Keratinocyte (primary cell): Measurements from ENCODE around the gene NHERF2. TPM values are rescaled to one million over a fixed set of nuclear protein-coding genes. Genes with fewer than 3 reads are reported as not detected.

Experiments used
- DNase-seq: peaks from one replicate; pipeline ENCODE4 v3.0.0-alpha.2; 2011; ENCODE audit warnings: low read depth, missing footprints, low spot score
- FAIRE-seq: peaks from 2 replicates; lab custom pipeline; 2011; peaks lifted over from hg19 to GRCh38; lab: Jason Lieb, UNC
- H2AFZ ChIP-seq: 2 replicates; pipeline ENCODE4 v1.6.0; 2012; ENCODE audit warnings: low read length, control low read depth, inconsistent platforms; ENCODE audit not compliant: control insufficient read depth
- H3K27ac ChIP-seq: 2 replicates; pipeline ENCODE4 v1.5.1; 2011; ENCODE audit warnings: low read length; ENCODE audit not compliant: control insufficient read depth, insufficient read depth
- H3K27me3 ChIP-seq: 3 replicates; pipeline ENCODE4 v1.6.0; 2011; ENCODE audit warnings: low read length; ENCODE audit not compliant: control insufficient read depth, insufficient read depth; ENCODE audit errors: extremely low read depth
- H3K36me3 ChIP-seq, 2 experiments: 2 replicates in 1 of 2; 3 replicates in 1 of 2; pipeline ENCODE4 v1.5.1; 2011; ENCODE audit warnings: low read length in 2 of 2, mild to moderate bottlenecking in 1 of 2; ENCODE audit not compliant: control insufficient read depth in 2 of 2, insufficient read depth in 2 of 2; ENCODE audit errors: extremely low read depth in 1 of 2
- H3K4me1 ChIP-seq: 3 replicates; pipeline ENCODE4 v1.5.1; 2011; ENCODE audit warnings: low read length; ENCODE audit not compliant: control insufficient read depth, insufficient read depth; ENCODE audit errors: extremely low read depth
- H3K4me2 ChIP-seq: 3 replicates; pipeline ENCODE4 v1.6.0; 2011; ENCODE audit warnings: low read depth, low read length; ENCODE audit not compliant: control insufficient read depth, insufficient read depth; ENCODE audit errors: extremely low read depth
- H3K4me3 ChIP-seq, 3 experiments: fragments of 200-600 bp in 1 of 3; sonication (generic) in 1 of 3; 2 replicates in 2 of 3; 3 replicates in 1 of 3; pipeline ENCODE4 v1.5.1; 2011 to 2016; ENCODE audit warnings: low read length in 3 of 3, mild to moderate bottlenecking in 3 of 3, control low read depth in 2 of 3, inconsistent platforms in 1 of 3, low read depth in 1 of 3, mixed read lengths in 1 of 3, mixed run types in 1 of 3, moderate library complexity in 1 of 3; ENCODE audit not compliant: control insufficient read depth in 2 of 3, insufficient read depth in 2 of 3; ENCODE audit errors: extremely low read depth in 1 of 3
- H3K79me2 ChIP-seq: 2 replicates; pipeline ENCODE4 v1.6.0; 2012; ENCODE audit warnings: low read length; ENCODE audit not compliant: control insufficient read depth, insufficient read depth
- H3K9ac ChIP-seq: 3 replicates; pipeline ENCODE4 v1.6.0; 2011; ENCODE audit warnings: low read length; ENCODE audit not compliant: control insufficient read depth, insufficient read depth; ENCODE audit errors: extremely low read depth
- H3K9me1 ChIP-seq: 3 replicates; pipeline ENCODE4 v1.6.0; 2011; ENCODE audit warnings: low read length; ENCODE audit not compliant: control insufficient read depth, insufficient read depth; ENCODE audit errors: extremely low read depth
- H3K9me3 ChIP-seq: 2 replicates; pipeline ENCODE4 v1.5.1; 2012; ENCODE audit warnings: low read depth, low read length; ENCODE audit not compliant: control insufficient read depth
- H4K20me1 ChIP-seq: 3 replicates; pipeline ENCODE4 v1.6.0; 2011; ENCODE audit warnings: low read length; ENCODE audit not compliant: control insufficient read depth, insufficient read depth; ENCODE audit errors: extremely low read depth
- CTCF ChIP-seq, 3 experiments: IDR thresholded peaks in 1 of 3; conservative IDR thresholded peaks in 1 of 3; optimal IDR thresholded peaks in 1 of 3; 2 replicates in 2 of 3; 3 replicates in 1 of 3; pipeline versions ENCODE3 to v1.5.1; 2011; ENCODE audit warnings: low read length in 3 of 3, mild to moderate bottlenecking in 3 of 3, moderate library complexity in 2 of 3, control low read depth in 1 of 3, inconsistent platforms in 1 of 3; ENCODE audit not compliant: insufficient read depth in 2 of 3; ENCODE audit errors: extremely low read depth in 1 of 3
- EZH2 ChIP-seq: IDR thresholded peaks from one replicate; pipeline ENCODE4 v1.6.1; 2012; ENCODE audit warnings: inconsistent platforms, mild to moderate bottlenecking, low read length, moderate library complexity
- dilution Hi-C: fragments of 300-500 bp; cut with MboI; formaldehyde crosslinking; loops from one replicate; pipeline ENCODE4 v1.7.0; 2020; ENCODE audit warnings: low sequenced_read_pairs; ENCODE audit not compliant: extremely low pct_ligation_motif_present
- polyA plus RNA-seq, 5 experiments: library from polyadenylated mRNA; depleted of rRNA in 3 of 5; stranded (reverse) in 3 of 5; stranded (forward) in 1 of 5; unstranded in 1 of 5; fragments of >200 nt; gene quantifications; 1 replicate in 1 of 5; 2 replicates in 3 of 5; 3 replicates in 1 of 5; pipeline versions ENCODE4 v1.2.1 to v1.2.3, GENCODE V29; 2011 to 2012; ENCODE audit warnings: missing spikeins in 2 of 5, low read depth in 1 of 5, low replicate concordance in 1 of 5

The NHERF2 gene
- polyA plus RNA-seq, 1 donor (not counting 4 experiments of a cell fraction or from before 2014, with no cell fraction given), result 5.9 TPM

- H3K4me2 ChIP-seq, result no peak overlapping the region
- FAIRE-seq, result no peak
Measured at GRCh38 chr16:2037647-2038381, 11.1 kb downstream of the NHERF2 start.

GRCh38 chr16:2038382-2039231 is 11.9 kb downstream of the NHERF2 start:
- H3K9ac ChIP-seq, result no peak overlapping the region
- H3K9me1 ChIP-seq, result no peaks in the 10 kb centered on the region
- H3K4me2 ChIP-seq, result no peak overlapping the region
- dilution Hi-C loops, result no loop called here
- H3K27me3 ChIP-seq, result no peaks in the 10 kb centered on the region
- TF ChIP-seq EZH2 (no peak), CTCF (optimal IDR thresholded peaks at IDR 0.05 in 1 of 3, IDR thresholded peaks at IDR 0.05 in 1 of 3, conservative IDR thresholded peaks at IDR 0.05 in 1 of 3; ENCODE audit: extremely low read depth in 1 of 3, insufficient read depth in 2 of 3, low read length in 3 of 3) (no peak)
- no peak overlapping the region for H2AFZ ChIP-seq
- FAIRE-seq (no peak), DNase-seq (no peak)
- H3K27ac ChIP-seq, result no peak overlapping the region
- peaks cover 0 to 3% of the 10 kb centered on the region in 2 experiments for H3K36me3 ChIP-seq
- no peaks in the 10 kb centered on the region for H4K20me1 ChIP-seq
- no peak overlapping the region for H3K4me3 ChIP-seq
- H3K4me1 ChIP-seq, result peaks cover 4% of the 10 kb centered on the region
- no peaks in the 10 kb centered on the region for H3K9me3 ChIP-seq
- no peaks in the 10 kb centered on the region for H3K79me2 ChIP-seq

More at GRCh38 chr16:2037647-2038381, 11.1 kb downstream of the NHERF2 start:
- no peak overlapping the region for H3K9ac ChIP-seq
- no peak overlapping the region for H2AFZ ChIP-seq
- H3K4me3 ChIP-seq, result no peak overlapping the region
- no peak for DNase-seq
- H3K9me1 ChIP-seq, result no peaks in the 10 kb centered on the region
- peaks cover 9% of the 10 kb centered on the region for H3K4me1 ChIP-seq
- no peak for TF ChIP-seq CTCF (optimal IDR thresholded peaks at IDR 0.05 in 1 of 3, IDR thresholded peaks at IDR 0.05 in 1 of 3, conservative IDR thresholded peaks at IDR 0.05 in 1 of 3; ENCODE audit: extremely low read depth in 1 of 3, insufficient read depth in 2 of 3, low read length in 3 of 3)
- TF ChIP-seq EZH2, result no peak
- H3K79me2 ChIP-seq, result no peaks in the 10 kb centered on the region
- no peaks in the 10 kb centered on the region for H3K27me3 ChIP-seq
- no peaks in the 10 kb centered on the region for H3K9me3 ChIP-seq
- peaks cover 0 to 3% of the 10 kb centered on the region in 2 experiments for H3K36me3 ChIP-seq
- H4K20me1 ChIP-seq, result no peaks in the 10 kb centered on the region
- H3K27ac ChIP-seq, result no peak overlapping the region
- dilution Hi-C loops, result no loop called here
